Measurements from ENCODE around the gene SALL4.
"Not testable (repeated sequence)": the region's sequence is repeated elsewhere in the genome, so short reads cannot be mapped to it uniquely, and the experiment has no call there.

SALL4 gene

DNA sequence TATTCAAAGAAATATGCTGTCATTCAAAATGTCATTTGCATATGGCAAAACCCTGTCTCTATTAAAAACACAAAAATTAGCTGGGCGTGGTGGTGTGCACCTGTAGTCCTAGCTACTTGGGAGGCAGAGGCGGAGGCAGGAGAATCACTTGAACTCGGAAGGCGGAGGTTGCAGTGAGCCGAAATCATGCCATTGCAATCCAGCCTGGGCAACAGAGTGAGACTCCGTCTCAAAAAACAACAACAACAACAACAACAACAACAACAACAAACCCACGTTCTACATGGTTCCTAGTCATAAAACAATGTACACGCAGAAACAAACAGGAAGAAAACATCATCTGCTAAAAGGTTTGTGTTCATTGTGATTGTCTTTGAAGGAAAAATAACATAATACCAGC is 49.1 kb downstream of the SALL4 start:
- H4K12ac ChIP-seq (ENCODE audit: low read depth, low read length); H3K27me3 ChIP-seq (ENCODE audit: insufficient read depth, low read length); H2BK12ac ChIP-seq (ENCODE audit: low read length); H3K27ac ChIP-seq (ENCODE audit: low read depth, low read length); DNase-seq; H3K9me3 ChIP-seq (ENCODE audit: insufficient read depth, low read depth, low read length); H3K36me3 ChIP-seq (ENCODE audit: control insufficient read depth in 1 of 2, insufficient read depth in 2 of 2, low read length in 2 of 2); H4K91ac ChIP-seq (ENCODE audit: low read depth, low read length); H4K8ac ChIP-seq (ENCODE audit: low read depth, low read length); H3K14ac ChIP-seq (ENCODE audit: low read length); H2BK5ac ChIP-seq (ENCODE audit: low read depth, low read length, poor library complexity); H2BK120ac ChIP-seq (ENCODE audit: insufficient read depth, low read length, poor library complexity); H2AFZ ChIP-seq (ENCODE audit: insufficient read depth, low read length, poor library complexity); H3K18ac ChIP-seq (ENCODE audit: low read length); H3K23ac ChIP-seq (ENCODE audit: low read length); H2AK5ac ChIP-seq (ENCODE audit: low read length); H3K79me2 ChIP-seq (ENCODE audit: control insufficient read depth, insufficient read depth, low read length, poor library complexity); H3K4me3 ChIP-seq (ENCODE audit: low read depth, low read length); H3K9ac ChIP-seq (ENCODE audit: low read length); H3K4ac ChIP-seq (ENCODE audit: low read depth, low read length); H3K79me1 ChIP-seq (ENCODE audit: low read length); H3K4me2 ChIP-seq (ENCODE audit: low read length); H3K4me1 ChIP-seq (ENCODE audit: control insufficient read depth in 1 of 2, insufficient read depth in 2 of 2, low read length in 2 of 2): not testable (repeated sequence)
- WGBS (ENCODE audit: extremely low coverage, insufficient coverage, insufficient read length) = no CpG with 5 or more reads among the region's 8 CpGs

DNA sequence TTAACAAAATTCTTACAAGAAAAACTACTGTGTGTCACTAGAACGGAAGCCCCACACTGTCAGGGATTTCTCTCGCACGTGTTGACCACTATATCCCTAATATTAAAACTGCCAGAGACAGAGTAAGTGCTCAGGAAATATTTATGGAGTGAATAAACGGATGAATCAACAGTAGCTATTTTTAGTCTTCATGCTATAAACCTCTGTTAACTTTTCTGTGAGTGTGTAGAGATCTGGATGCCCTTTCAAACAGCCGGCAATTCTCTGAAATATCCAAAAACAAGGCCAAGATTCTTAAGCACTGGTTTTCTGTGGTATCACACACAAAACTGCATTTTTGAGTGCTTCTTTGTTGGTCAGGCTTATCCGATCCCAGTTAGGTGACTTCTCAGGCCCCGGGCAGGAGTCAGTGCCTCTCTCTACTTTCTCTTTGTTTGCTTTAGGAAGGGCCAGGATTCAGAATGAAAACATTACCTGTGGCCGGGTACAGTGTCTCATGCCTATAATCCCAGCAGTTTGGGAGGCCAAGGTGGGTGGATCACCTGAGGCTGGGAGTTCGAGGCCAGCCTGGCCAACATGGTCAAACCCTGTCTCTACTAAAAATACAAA is 49.9 kb downstream of the SALL4 start:
- peaks cover 2 to 4% of the 10 kb centered on the region in 2 experiments for H3K4me1 ChIP-seq (ENCODE audit: control insufficient read depth in 1 of 2, insufficient read depth in 2 of 2, low read length in 2 of 2)
- no peaks in the 10 kb centered on the region for H3K9me3 ChIP-seq (ENCODE audit: insufficient read depth, low read depth, low read length)
- peak in 1 of 2 donors; percentile 41 for DNase-seq
- no peak overlapping the region for H2AFZ ChIP-seq (ENCODE audit: insufficient read depth, low read length, poor library complexity)
- no peak overlapping the region for H3K9ac ChIP-seq (ENCODE audit: low read length)
- H3K23ac ChIP-seq (ENCODE audit: low read length) = no peak overlapping the region
- no peak overlapping the region for H3K14ac ChIP-seq (ENCODE audit: low read length)
- no peak overlapping the region for H4K8ac ChIP-seq (ENCODE audit: low read depth, low read length)
- H3K4me2 ChIP-seq (ENCODE audit: low read length) = no peak overlapping the region
- H4K12ac ChIP-seq (ENCODE audit: low read depth, low read length) = no peak overlapping the region
- H2AK5ac ChIP-seq (ENCODE audit: low read length) = no peak overlapping the region
- H2BK12ac ChIP-seq (ENCODE audit: low read length) = no peak overlapping the region
- H3K18ac ChIP-seq (ENCODE audit: low read length) = no peak overlapping the region
- H3K4ac ChIP-seq (ENCODE audit: low read depth, low read length) = no peak overlapping the region
- H3K27me3 ChIP-seq (ENCODE audit: insufficient read depth, low read length) = no peaks in the 10 kb centered on the region
- H3K79me2 ChIP-seq (ENCODE audit: control insufficient read depth, insufficient read depth, low read length, poor library complexity) = no peaks in the 10 kb centered on the region
- H3K27ac ChIP-seq (ENCODE audit: low read depth, low read length) = no peak overlapping the region
- no peak overlapping the region for H3K4me3 ChIP-seq (ENCODE audit: low read depth, low read length)
- H2BK5ac ChIP-seq (ENCODE audit: low read depth, low read length, poor library complexity) = no peak overlapping the region
- H3K79me1 ChIP-seq (ENCODE audit: low read length) = no peaks in the 10 kb centered on the region
- H2BK120ac ChIP-seq (ENCODE audit: insufficient read depth, low read length, poor library complexity) = no peak overlapping the region
- no peaks in the 10 kb centered on the region for H3K36me3 ChIP-seq (ENCODE audit: control insufficient read depth in 1 of 2, insufficient read depth in 2 of 2, low read length in 2 of 2)
- H4K91ac ChIP-seq (ENCODE audit: low read depth, low read length) = no peak overlapping the region
- no CpG with 5 or more reads among the region's 9 CpGs for WGBS (ENCODE audit: extremely low coverage, insufficient coverage, insufficient read length)

DNA sequence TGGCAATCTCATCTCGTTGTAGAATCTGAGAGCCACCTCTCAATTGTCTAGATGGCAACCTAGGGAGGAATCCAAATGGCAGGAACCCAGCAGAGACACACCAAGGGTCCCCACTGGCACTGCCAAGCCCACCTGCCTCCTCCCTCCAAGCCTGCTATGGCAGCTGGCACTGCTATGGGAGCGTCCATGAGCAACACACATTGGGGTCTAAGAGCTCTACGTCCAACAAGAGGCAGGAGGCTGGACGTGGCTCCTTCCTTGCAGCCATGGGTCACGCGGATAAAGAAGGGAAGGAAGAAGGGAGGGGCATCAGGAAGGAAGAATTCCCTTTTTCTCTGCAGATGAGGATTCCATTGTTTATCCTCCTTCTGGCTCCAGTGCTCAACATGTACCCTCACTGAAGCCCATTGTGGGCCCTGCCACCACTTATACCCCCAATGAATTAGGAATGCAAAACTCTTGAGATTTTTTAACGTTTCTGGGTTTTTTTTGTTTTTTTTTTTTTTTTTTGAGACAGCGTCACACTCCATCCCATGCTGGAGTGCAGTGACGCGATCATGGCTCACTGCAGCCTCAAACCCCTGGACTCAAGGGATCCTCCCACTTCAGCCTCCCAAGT is 51.4 kb downstream of the SALL4 start:
- H4K8ac ChIP-seq (ENCODE audit: low read depth, low read length) = no peak overlapping the region

DNA sequence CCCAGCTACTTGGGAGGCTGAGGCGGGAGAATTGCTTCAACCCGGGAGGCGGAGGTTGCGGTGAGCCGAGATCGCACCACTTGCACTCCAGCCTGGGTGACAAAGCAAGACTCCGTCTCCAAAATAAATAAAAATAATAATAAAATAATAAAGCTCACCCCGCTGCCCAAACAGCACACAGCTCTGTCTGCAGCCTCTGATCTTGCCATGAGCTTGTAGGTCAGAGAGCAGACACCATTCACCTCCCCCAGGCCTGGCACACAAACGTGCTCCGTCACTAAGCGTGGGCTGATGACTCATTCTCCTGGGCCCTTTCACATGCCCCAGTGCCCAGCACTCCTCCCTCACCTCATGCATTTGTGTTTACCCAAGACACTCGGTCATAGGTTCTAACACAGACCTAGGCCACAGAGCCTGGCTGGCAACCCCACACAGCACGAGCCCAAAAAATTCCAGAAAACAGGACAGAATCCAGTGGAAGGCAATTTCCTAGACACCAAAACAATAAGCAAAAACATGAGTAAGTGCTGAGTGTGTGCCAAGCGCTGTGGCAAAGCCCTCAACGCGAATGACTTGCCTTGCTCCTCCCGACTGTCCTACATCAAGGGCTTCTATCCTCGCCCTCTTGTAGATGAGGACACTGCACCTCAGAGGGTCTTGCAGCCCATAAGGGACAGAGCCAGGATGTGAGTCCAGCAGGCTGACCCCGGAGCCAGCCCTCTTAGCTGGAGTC is 52.1 kb downstream of the SALL4 start:
- Histone ChIP-seq H4K12ac (ENCODE audit: low read depth, low read length) (no peak overlapping the region), H3K4me3 (ENCODE audit: low read depth, low read length) (no peak overlapping the region), H3K23ac (ENCODE audit: low read length) (no peak overlapping the region)

More for the DNA sequence above, 51.4 kb downstream of the SALL4 start:
- DNase-seq = no peak
- no peaks in the 10 kb centered on the region for H3K36me3 ChIP-seq (ENCODE audit: control insufficient read depth in 1 of 2, insufficient read depth in 2 of 2, low read length in 2 of 2)
- H3K27me3 ChIP-seq (ENCODE audit: insufficient read depth, low read length) = no peaks in the 10 kb centered on the region
- H2BK12ac ChIP-seq (ENCODE audit: low read length) = no peak overlapping the region
- no peaks in the 10 kb centered on the region for H3K9me3 ChIP-seq (ENCODE audit: insufficient read depth, low read depth, low read length)
- no peak overlapping the region for H2BK120ac ChIP-seq (ENCODE audit: insufficient read depth, low read length, poor library complexity)
- no peak overlapping the region for H4K91ac ChIP-seq (ENCODE audit: low read depth, low read length)
- H2AFZ ChIP-seq (ENCODE audit: insufficient read depth, low read length, poor library complexity) = no peak overlapping the region
- no peak overlapping the region for H3K23ac ChIP-seq (ENCODE audit: low read length)
- H3K4me3 ChIP-seq (ENCODE audit: low read depth, low read length) = no peak overlapping the region
- no peaks in the 10 kb centered on the region for H3K79me1 ChIP-seq (ENCODE audit: low read length)
- H3K14ac ChIP-seq (ENCODE audit: low read length) = no peak overlapping the region
- no CpG with 5 or more reads among the region's 10 CpGs for WGBS (ENCODE audit: extremely low coverage, insufficient coverage, insufficient read length)
- no peak overlapping the region for H4K12ac ChIP-seq (ENCODE audit: low read depth, low read length)
- no peak overlapping the region for H2BK5ac ChIP-seq (ENCODE audit: low read depth, low read length, poor library complexity)
- peaks cover 2 to 4% of the 10 kb centered on the region in 2 experiments for H3K4me1 ChIP-seq (ENCODE audit: control insufficient read depth in 1 of 2, insufficient read depth in 2 of 2, low read length in 2 of 2)
- H3K18ac ChIP-seq (ENCODE audit: low read length) = no peak overlapping the region
- H2AK5ac ChIP-seq (ENCODE audit: low read length) = no peak overlapping the region
- H3K79me2 ChIP-seq (ENCODE audit: control insufficient read depth, insufficient read depth, low read length, poor library complexity) = no peaks in the 10 kb centered on the region
- H3K4ac ChIP-seq (ENCODE audit: low read depth, low read length) = no peak overlapping the region
- no peak overlapping the region for H3K27ac ChIP-seq (ENCODE audit: low read depth, low read length)
- no peak overlapping the region for H3K4me2 ChIP-seq (ENCODE audit: low read length)
- H3K9ac ChIP-seq (ENCODE audit: low read length) = no peak overlapping the region

More for the DNA sequence above, 52.1 kb downstream of the SALL4 start:
- Histone ChIP-seq H2AK5ac (ENCODE audit: low read length) (no peak overlapping the region), H3K27ac (ENCODE audit: low read depth, low read length) (no peak overlapping the region), H3K9ac (ENCODE audit: low read length) (no peak overlapping the region), H4K91ac (ENCODE audit: low read depth, low read length) (no peak overlapping the region), H3K4me1 (ENCODE audit: control insufficient read depth in 1 of 2, insufficient read depth in 2 of 2, low read length in 2 of 2) (peaks cover 2 to 4% of the 10 kb centered on the region in 2 experiments), H3K79me2 (ENCODE audit: control insufficient read depth, insufficient read depth, low read length, poor library complexity) (no peaks in the 10 kb centered on the region), H3K4ac (ENCODE audit: low read depth, low read length) (no peak overlapping the region), H2BK120ac (ENCODE audit: insufficient read depth, low read length, poor library complexity) (no peak overlapping the region), H3K36me3 (ENCODE audit: control insufficient read depth in 1 of 2, insufficient read depth in 2 of 2, low read length in 2 of 2) (no peaks in the 10 kb centered on the region), H2AFZ (ENCODE audit: insufficient read depth, low read length, poor library complexity) (no peak overlapping the region), H3K9me3 (ENCODE audit: insufficient read depth, low read depth, low read length) (no peaks in the 10 kb centered on the region), H4K8ac (ENCODE audit: low read depth, low read length) (no peak overlapping the region), H3K18ac (ENCODE audit: low read length) (no peak overlapping the region), H2BK12ac (ENCODE audit: low read length) (no peak overlapping the region), H2BK5ac (ENCODE audit: low read depth, low read length, poor library complexity) (no peak overlapping the region), H3K79me1 (ENCODE audit: low read length) (no peaks in the 10 kb centered on the region), H3K27me3 (ENCODE audit: insufficient read depth, low read length) (no peaks in the 10 kb centered on the region), H3K4me2 (ENCODE audit: low read length) (no peak overlapping the region), H3K14ac (ENCODE audit: low read length) (no peak overlapping the region)
- WGBS (ENCODE audit: extremely low coverage, insufficient coverage, insufficient read length) = no CpG with 5 or more reads among the region's 19 CpGs
- peak; percentile 53 to 76 for DNase-seq

Data from trophoblast cell (in vitro differentiated cells and primary cell).